ENCODE results near the gene TMEM163. TPM values are rescaled to one million over a fixed set of nuclear protein-coding genes. Genes with fewer than 3 reads are reported as not detected.
A peak's percentile ranks its signal among the peaks of the same experiment; 100 is the strongest.

The TMEM163 gene
- total and polyA plus RNA-seq, 8 donors = 14.8 to 30.5 (median 20.5) TPM

DNA sequence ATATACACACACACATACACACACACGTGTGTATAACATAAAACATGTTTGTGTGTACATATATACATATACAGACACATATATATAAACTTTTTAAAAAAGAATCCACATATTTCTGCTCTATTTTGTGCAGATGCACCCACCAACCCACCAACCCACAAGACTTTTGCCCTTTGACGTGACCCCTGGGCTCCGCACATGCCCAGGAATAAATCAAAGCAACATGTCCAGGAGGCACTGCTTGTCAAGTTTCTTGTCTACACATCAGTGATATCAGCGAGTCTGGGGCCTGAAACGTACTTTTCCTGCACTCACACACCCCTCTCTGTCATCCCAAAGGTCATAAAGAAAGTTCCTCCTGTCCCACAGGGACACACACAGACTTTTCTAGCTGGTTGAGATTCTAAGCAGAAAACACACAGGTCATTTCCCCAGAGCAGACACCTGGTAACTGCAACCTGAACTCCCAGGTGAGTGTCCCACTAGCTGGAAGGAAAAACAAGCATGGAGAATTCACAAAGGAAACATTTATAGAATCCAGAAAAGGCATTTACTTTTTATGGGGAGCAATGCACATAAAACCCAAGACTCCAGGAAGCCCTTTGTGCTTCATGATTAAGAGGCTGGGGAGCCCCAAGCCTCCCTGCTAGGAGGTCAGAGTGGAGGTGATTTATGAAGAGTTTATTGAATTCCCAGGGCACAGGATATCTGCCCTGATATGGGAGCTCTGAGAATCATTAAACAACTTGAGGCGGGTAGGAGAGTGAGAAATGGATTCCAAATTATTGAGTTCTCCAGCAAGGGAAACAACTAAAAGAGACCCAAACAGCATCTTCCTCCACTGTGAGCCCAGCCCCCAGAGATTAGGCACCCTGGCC lies 253.3 kb downstream of the TMEM163 start:
- intact Hi-C loops (cut with DNase I) = loop anchor here in 2 of 3 donors (10.0 kb wide), 2 partner anchors 239 to 439 kb away; no protein-coding TSS in a partner anchor
- ATAC-seq = peak in 2 of 4 donors; percentile 36 to 55
- DNase-seq = no peak
- Histone ChIP-seq H3K27me3 (no peaks in the 10 kb centered on the region), H3K9me3 (no peaks in the 10 kb centered on the region), H3K36me3 (no peaks in the 10 kb centered on the region), H3K4me3 (no peak overlapping the region), H3K27ac (peak overlapping the region in 2 of 4 donors; percentile 1 to 23), H3K4me1 (peaks cover 0 to 6% (median 0%) of the 10 kb centered on the region in 3 donors)
- WGBS, 2 donors = 56 to 61% methylated on average over 6 of the region's 6 CpGs
- FAIRE-seq = no peak
- no peak for TF ChIP-seq CTCF (IDR thresholded peaks at IDR 0.05)

DNA sequence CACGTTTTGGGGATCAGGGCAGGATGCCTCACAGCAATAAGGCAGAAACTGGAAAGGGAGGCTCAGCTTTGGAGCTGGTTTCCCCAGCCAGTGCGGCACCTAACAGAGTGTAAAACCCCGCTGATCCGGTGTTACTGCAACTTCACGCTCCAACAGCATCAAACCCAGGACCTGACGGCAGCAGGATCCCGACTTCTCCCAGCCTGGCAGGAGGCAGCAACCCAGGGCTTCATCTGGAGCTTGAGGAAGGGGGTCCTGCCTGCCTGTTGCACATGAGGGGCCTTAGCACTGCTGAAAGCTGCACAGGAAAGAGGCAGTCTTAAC lies 255.1 kb downstream of the TMEM163 start:
- no peak for ATAC-seq
- no peaks in the 10 kb centered on the region for H3K9me3 ChIP-seq
- intact Hi-C loops (cut with DNase I) = loop anchor here in 2 of 3 donors (5.0 to 10.0 kb wide), 3 partner anchors 241 to 444 kb away; no protein-coding TSS in a partner anchor
- no peaks in the 10 kb centered on the region for H3K27me3 ChIP-seq
- FAIRE-seq = no peak
- H3K36me3 ChIP-seq = no peaks in the 10 kb centered on the region
- 90 to 97% methylated on average over 7 of the region's 7 CpGs for WGBS, 2 donors
- H3K4me1 ChIP-seq = peaks cover 0 to 6% (median 0%) of the 10 kb centered on the region in 3 donors
- no peak overlapping the region for H3K4me3 ChIP-seq
- H3K27ac ChIP-seq = no peak overlapping the region
- DNase-seq = no peak
- no peak for TF ChIP-seq CTCF (IDR thresholded peaks at IDR 0.05)

GRCh38 chr2:134462791-134463698 lies 255.8 kb downstream of the TMEM163 start:
- Histone ChIP-seq H3K36me3 (no peaks in the 10 kb centered on the region), H3K4me1 (peaks cover 0 to 8% (median 1%) of the 10 kb centered on the region in 3 donors), H3K4me3 (no peak overlapping the region), H3K9me3 (no peaks in the 10 kb centered on the region), H3K27ac (no peak overlapping the region), H3K27me3 (no peaks in the 10 kb centered on the region)
- TF ChIP-seq CTCF (IDR thresholded peaks at IDR 0.05) = no peak
- DNase-seq (no peak), ATAC-seq (no peak), FAIRE-seq (no peak)
- intact Hi-C loops (cut with DNase I) = loop anchor here in 2 of 3 donors (5.0 to 10.0 kb wide), 3 partner anchors 242 to 444 kb away; no protein-coding TSS in a partner anchor
- WGBS, 2 donors = 93 to 96% methylated on average over 11 of the region's 11 CpGs

- no peak overlapping the region for H3K27ac ChIP-seq
- H3K27me3 ChIP-seq = no peaks in the 10 kb centered on the region
- ATAC-seq = no peak
- no peak overlapping the region for H3K4me3 ChIP-seq
- intact Hi-C loops (cut with DNase I) = loop anchor here in 2 of 3 donors (5.0 to 10.0 kb wide), 3 partner anchors 243 to 445 kb away; no protein-coding TSS in a partner anchor
- H3K36me3 ChIP-seq = no peaks in the 10 kb centered on the region
- no peak for FAIRE-seq
- 92 to 96% methylated on average over 6 of the region's 6 CpGs for WGBS, 2 donors
- DNase-seq = no peak
- H3K9me3 ChIP-seq = no peaks in the 10 kb centered on the region
- H3K4me1 ChIP-seq = peaks cover 0 to 11% (median 4%) of the 10 kb centered on the region in 3 donors
- TF ChIP-seq CTCF (IDR thresholded peaks at IDR 0.05) = no peak
Measured at GRCh38 chr2:134462275-134462674, 256.5 kb downstream of the TMEM163 start.
